OCI-LY1 (cell line): ENCODE data around the gene OR2AT4.

Experiments used
- H2AFZ ChIP-seq: fragments of 200-600 bp; sonication (generic), shearing (Covaris generic); 2 replicates; pipeline ENCODE4 v1.6.0; 2014; ENCODE audit warnings: antibody characterized with exemption, mild to moderate bottlenecking, low read length
- H3F3A ChIP-seq: fragments of 200-600 bp; sonication (generic), shearing (Covaris generic); 2 replicates; pipeline ENCODE4 v1.6.0; 2014; ENCODE audit warnings: mild to moderate bottlenecking, antibody characterized with exemption, low read length, moderate library complexity; ENCODE audit not compliant: insufficient read depth
- H3K27ac ChIP-seq: fragments of 200-600 bp; sonication (generic); 2 replicates; pipeline ENCODE4 v1.5.1; 2014; ENCODE audit warnings: low read length, mixed run types, mild to moderate bottlenecking, low read depth; ENCODE audit not compliant: poor library complexity, severe bottlenecking
- H3K27me3 ChIP-seq: fragments of 200-600 bp; sonication (generic); 2 replicates; pipeline ENCODE4 v1.6.0; 2014; ENCODE audit warnings: antibody characterized with exemption, mild to moderate bottlenecking, low read length, moderate library complexity; ENCODE audit not compliant: insufficient read depth
- H3K36me3 ChIP-seq: fragments of 200-600 bp; sonication (generic); 2 replicates; pipeline ENCODE4 v1.6.1; 2014; ENCODE audit warnings: mild to moderate bottlenecking, antibody characterized with exemption, low read length, moderate library complexity, mixed read lengths; ENCODE audit not compliant: insufficient read depth
- H3K4me1 ChIP-seq: fragments of 200-600 bp; sonication (generic); 2 replicates; pipeline ENCODE4 v1.5.1; 2014; ENCODE audit warnings: mild to moderate bottlenecking, low read length, moderate library complexity; ENCODE audit not compliant: insufficient read depth, severe bottlenecking
- H3K4me2 ChIP-seq: fragments of 200-600 bp; sonication (generic), shearing (Covaris generic); 2 replicates; pipeline ENCODE4 v1.6.1; 2014; ENCODE audit warnings: low read length
- H3K4me3 ChIP-seq: fragments of 200-600 bp; sonication (generic); 2 replicates; pipeline ENCODE4 v1.5.1; 2014; ENCODE audit warnings: low read length, low read depth, mild to moderate bottlenecking, mixed read lengths; ENCODE audit not compliant: poor library complexity, severe bottlenecking
- H3K79me2 ChIP-seq: fragments of 200-600 bp; shearing (Covaris generic); 2 replicates; pipeline ENCODE4 v1.6.1; 2016; ENCODE audit warnings: mixed run types, low read length, mixed read lengths; ENCODE audit not compliant: insufficient read depth
- H3K9ac ChIP-seq: fragments of 200-600 bp; sonication (generic), shearing (Covaris generic); 2 replicates; pipeline ENCODE4 v1.6.1; 2014; ENCODE audit warnings: mild to moderate bottlenecking, low read length, mixed read lengths
- H3K9me2 ChIP-seq: fragments of 200-600 bp; sonication (generic), shearing (Covaris generic); 2 replicates; pipeline ENCODE4 v1.6.1; 2014; ENCODE audit warnings: low read depth, mild to moderate bottlenecking, low read length, mixed read lengths
- H3K9me3 ChIP-seq: fragments of 200-600 bp; shearing (Covaris generic); 2 replicates; pipeline ENCODE4 v1.6.1; 2014; ENCODE audit warnings: low read length, mixed read lengths
- H4K20me1 ChIP-seq: fragments of 200-600 bp; sonication (generic), shearing (Covaris generic); 2 replicates; pipeline ENCODE4 v1.6.0; 2016; ENCODE audit warnings: mild to moderate bottlenecking, low read length; ENCODE audit not compliant: insufficient read depth
- CTCF ChIP-seq: fragments of 200-600 bp; sonication (generic), shearing (Covaris generic); IDR thresholded peaks from 2 replicates; pipeline ENCODE4 v1.5.1; 2017; ENCODE audit warnings: mild to moderate bottlenecking, antibody characterized with exemption, low read length, moderate library complexity, mixed read lengths
- EZH2 ChIP-seq: fragments of 200-600 bp; sonication (generic), shearing (Covaris generic); IDR thresholded peaks from 2 replicates; pipeline ENCODE4 v1.8.0; 2017; ENCODE audit warnings: borderline replicate concordance, mixed run types, mild to moderate bottlenecking, antibody characterized with exemption, low read length, moderate library complexity, mixed read lengths

OR2AT4 gene

GRCh38 chr11:75083217-75083605 is 13.5 kb downstream of the OR2AT4 start:
- Histone ChIP-seq H2AFZ (no peak overlapping the region), H3K4me1 (no peaks in the 10 kb centered on the region), H3K36me3 (no peaks in the 10 kb centered on the region), H3K27ac (no peak overlapping the region), H3K9me3 (no peaks in the 10 kb centered on the region), H4K20me1 (no peaks in the 10 kb centered on the region), H3K9ac (no peak overlapping the region), H3K27me3 (no peaks in the 10 kb centered on the region), H3F3A (no peaks in the 10 kb centered on the region), H3K4me3 (no peak overlapping the region), H3K9me2 (no peaks in the 10 kb centered on the region), H3K4me2 (no peak overlapping the region), H3K79me2 (no peaks in the 10 kb centered on the region)
- TF ChIP-seq CTCF, result no peak
- TF ChIP-seq EZH2, result no peak

- no peaks in the 10 kb centered on the region for H3K27me3 ChIP-seq
- H3K79me2 ChIP-seq, result no peaks in the 10 kb centered on the region
- H3K27ac ChIP-seq, result no peak overlapping the region
- no peak overlapping the region for H3K4me2 ChIP-seq
- no peaks in the 10 kb centered on the region for H3K9me2 ChIP-seq
- no peaks in the 10 kb centered on the region for H3K36me3 ChIP-seq
- no peak overlapping the region for H3K4me3 ChIP-seq
- TF ChIP-seq EZH2, result no peak
- no peak for TF ChIP-seq CTCF
- no peaks in the 10 kb centered on the region for H3F3A ChIP-seq
- no peak overlapping the region for H3K9ac ChIP-seq
- H2AFZ ChIP-seq, result no peak overlapping the region
- no peaks in the 10 kb centered on the region for H3K9me3 ChIP-seq
- no peaks in the 10 kb centered on the region for H4K20me1 ChIP-seq
- H3K4me1 ChIP-seq, result no peaks in the 10 kb centered on the region
These were observed 14.0 kb downstream of the OR2AT4 start for GRCh38 chr11:75082601-75083216.

GRCh38 chr11:75079546-75079945 is 17.1 kb downstream of the OR2AT4 start:
- Histone ChIP-seq H2AFZ (no peak overlapping the region), H3K36me3 (no peaks in the 10 kb centered on the region), H3K79me2 (no peaks in the 10 kb centered on the region), H4K20me1 (no peaks in the 10 kb centered on the region), H3K4me3 (no peak overlapping the region), H3K9me3 (no peaks in the 10 kb centered on the region), H3F3A (no peaks in the 10 kb centered on the region), H3K27me3 (no peaks in the 10 kb centered on the region), H3K9ac (no peak overlapping the region), H3K9me2 (no peaks in the 10 kb centered on the region), H3K4me1 (no peaks in the 10 kb centered on the region), H3K27ac (no peak overlapping the region), H3K4me2 (no peak overlapping the region)
- no peak for TF ChIP-seq EZH2
- no peak for TF ChIP-seq CTCF
